Stomach (tissue), 9 donors: ENCODE results near the gene DENND4A. TPM values are rescaled to one million over a fixed set of nuclear protein-coding genes. Genes with fewer than 3 reads are reported as not detected.
A peak's percentile ranks its signal among the peaks of the same experiment; 100 is the strongest.

Experiments used
- DNase-seq, 2 donors: peaks; one replicate each; pipeline versions ENCODE4 v3.0.0 to v3.0.0-alpha.2; 2013 to 2019
- H3K27ac ChIP-seq, 5 donors: fragments of 200-600 bp in 4 of 5; sonication (generic) in 4 of 5; one replicate each; pipeline ENCODE4 v1.5.1; 2013 to 2019; ENCODE audit warnings: mild to moderate bottlenecking in 1 of 5, moderate library complexity in 1 of 5
- H3K27me3 ChIP-seq, 3 donors: fragments of 200-600 bp; sonication (generic); one replicate each; pipeline ENCODE4 v1.5.1; 2017 to 2019; ENCODE audit warnings: mixed run types in 1 of 3
- H3K36me3 ChIP-seq, 4 donors: fragments of 200-600 bp; sonication (generic); 1 replicate in 3 of 4; 2 replicates in 1 of 4; pipeline ENCODE4 v1.5.1; 2016 to 2019
- H3K4me1 ChIP-seq, 4 donors: fragments of 200-600 bp; sonication (generic); one replicate each; pipeline ENCODE4 v1.5.1; 2016 to 2019
- H3K4me3 ChIP-seq, 4 donors: fragments of 200-600 bp; sonication (generic) in 3 of 4; one replicate each; pipeline ENCODE4 v1.5.1; 2016 to 2019; ENCODE audit warnings: mild to moderate bottlenecking in 1 of 4
- H3K9me3 ChIP-seq, 4 donors: fragments of 200-600 bp; sonication (generic); one replicate each; pipeline ENCODE4 v1.5.1; 2016 to 2019
- EP300 ChIP-seq: sonication (generic); formaldehyde crosslinking; IDR thresholded peaks from one replicate; pipeline ENCODE4 v1.6.1; 2017; ENCODE audit warnings: antibody characterized with exemption
- POLR2A ChIP-seq, 4 donors: fragments of 450-650 bp; IDR thresholded peaks; one replicate each; pipeline ENCODE4 v1.6.1; 2016; ENCODE audit warnings: antibody characterized with exemption in 4 of 4, control low read depth in 2 of 4, mild to moderate bottlenecking in 1 of 4, moderate library complexity in 1 of 4
- POLR2AphosphoS5 ChIP-seq, 3 donors: sonication (generic); formaldehyde crosslinking; IDR thresholded peaks; one replicate each; pipeline ENCODE4 v1.6.1; 2016; ENCODE audit warnings: antibody characterized with exemption in 3 of 3
- WGBS, 5 donors: extraction: QIAGEN DNeasy Blood & Tissue Kit in 3 of 5; methylation state at CpG; one replicate each; pipeline versions ENCODE4 v1.1.5 to v1.1.7; 2013 to 2018; 5-methylcytosine and 5-hydroxymethylcytosine counted together
- intact Hi-C: fragments of 100-400 bp; cut with DNase I; formaldehyde crosslinking; loops from one replicate; pipeline ENCODE4 v1.15.1; 2023; ENCODE audit warnings: low total_unique reads
- polyA plus RNA-seq, 3 donors: library from polyadenylated mRNA; stranded (reverse); fragments of 200-250 nt; gene quantifications; one replicate each; pipeline ENCODE4 v1.2.3, GENCODE V29; 2013
- total RNA-seq, 5 donors: library from RNA; depleted of rRNA; stranded (reverse); fragments of >200 nt; gene quantifications; one replicate each; pipeline versions ENCODE4 v1.1.0 to v1.2.3, GENCODE V29; 2014 to 2016
- TF ChIP-seq, protein P1 (sequence below), 7 experiments: fragments of 450-650 bp in 4 of 7; fragments of 200-600 bp in 3 of 7; sonication (generic) in 3 of 7; IDR thresholded peaks; one replicate each; pipeline ENCODE4 v1.5.1; 2016 to 2019; ENCODE audit warnings: antibody characterized with exemption in 7 of 7, control low read depth in 2 of 7, mild to moderate bottlenecking in 1 of 7
- donor health status: healthy with polysubstance abuse.
- donor health status: Bipolar disorder and iron deficiency.
- donor health status: healthy.

Gene DENND4A
- total and polyA plus RNA-seq, 8 donors, result 5.0 to 60.6 (median 24.2) TPM

DNA sequence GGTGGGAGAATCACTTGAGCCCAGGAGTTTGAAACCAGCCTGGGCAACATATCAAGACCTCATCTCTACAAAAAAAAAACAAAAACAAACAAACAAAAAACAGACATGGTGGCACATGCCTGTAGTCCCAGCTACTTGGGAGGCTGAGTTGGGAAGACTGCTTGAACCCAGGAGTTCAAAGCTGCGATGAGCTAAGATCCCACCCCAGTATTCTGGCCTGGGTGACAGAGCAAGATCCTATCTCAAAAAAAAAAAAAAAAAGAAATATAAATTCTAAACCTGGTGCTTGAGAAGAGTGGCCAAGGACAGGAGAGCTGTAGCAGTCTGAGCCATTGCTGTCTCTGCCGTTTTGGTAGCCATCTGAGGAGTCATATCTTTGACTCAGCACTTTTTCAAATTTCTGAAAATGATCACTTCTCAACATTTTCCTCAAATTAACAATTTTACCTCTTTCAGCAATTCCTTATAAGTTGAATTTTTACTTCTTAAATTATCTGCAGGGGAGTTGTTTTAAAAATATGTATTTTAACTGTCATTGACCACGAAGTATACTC, 3.6 kb upstream of the DENND4A start:
- H3K27me3 ChIP-seq, result no peaks in the 10 kb centered on the region
- no peak overlapping the region for H3K27ac ChIP-seq
- no peak for TF ChIP-seq POLR2AphosphoS5 (IDR thresholded peaks at IDR 0.05)
- TF ChIP-seq, protein P1, sequence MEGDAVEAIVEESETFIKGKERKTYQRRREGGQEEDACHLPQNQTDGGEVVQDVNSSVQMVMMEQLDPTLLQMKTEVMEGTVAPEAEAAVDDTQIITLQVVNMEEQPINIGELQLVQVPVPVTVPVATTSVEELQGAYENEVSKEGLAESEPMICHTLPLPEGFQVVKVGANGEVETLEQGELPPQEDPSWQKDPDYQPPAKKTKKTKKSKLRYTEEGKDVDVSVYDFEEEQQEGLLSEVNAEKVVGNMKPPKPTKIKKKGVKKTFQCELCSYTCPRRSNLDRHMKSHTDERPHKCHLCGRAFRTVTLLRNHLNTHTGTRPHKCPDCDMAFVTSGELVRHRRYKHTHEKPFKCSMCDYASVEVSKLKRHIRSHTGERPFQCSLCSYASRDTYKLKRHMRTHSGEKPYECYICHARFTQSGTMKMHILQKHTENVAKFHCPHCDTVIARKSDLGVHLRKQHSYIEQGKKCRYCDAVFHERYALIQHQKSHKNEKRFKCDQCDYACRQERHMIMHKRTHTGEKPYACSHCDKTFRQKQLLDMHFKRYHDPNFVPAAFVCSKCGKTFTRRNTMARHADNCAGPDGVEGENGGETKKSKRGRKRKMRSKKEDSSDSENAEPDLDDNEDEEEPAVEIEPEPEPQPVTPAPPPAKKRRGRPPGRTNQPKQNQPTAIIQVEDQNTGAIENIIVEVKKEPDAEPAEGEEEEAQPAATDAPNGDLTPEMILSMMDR (IDR thresholded peaks at IDR 0.05), result no peak
- no peak for TF ChIP-seq EP300
- no peak for TF ChIP-seq POLR2A (IDR thresholded peaks at IDR 0.05)
- H3K36me3 ChIP-seq, result no peaks in the 10 kb centered on the region
- 76 to 84% (median 82%) methylated on average over 3 of the region's 3 CpGs for WGBS, 5 donors
- intact Hi-C loops, result no loop called here
- no peaks in the 10 kb centered on the region for H3K9me3 ChIP-seq
- no peak for DNase-seq
- peaks cover 0 to 14% (median 9%) of the 10 kb centered on the region in 4 donors for H3K4me1 ChIP-seq
- H3K4me3 ChIP-seq, result no peak overlapping the region

DNA sequence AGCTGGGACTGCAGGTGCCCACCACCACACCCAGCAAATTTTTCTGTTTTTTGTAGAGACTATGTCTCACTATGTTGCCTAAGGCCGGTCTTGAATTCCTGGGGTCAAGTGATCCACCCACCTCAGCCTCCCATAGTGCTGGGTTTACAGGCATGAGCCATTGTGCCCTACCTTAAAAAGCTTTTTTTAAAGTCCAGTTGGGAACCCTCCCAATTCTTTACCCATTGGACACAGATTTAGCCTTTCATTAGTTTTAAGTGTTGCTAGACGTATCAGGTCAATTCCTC, 1.7 kb upstream of the DENND4A start:
- Histone ChIP-seq H3K9me3 (no peaks in the 10 kb centered on the region), H3K4me1 (peaks cover 4 to 30% (median 21%) of the 10 kb centered on the region in 4 donors), H3K36me3 (no peaks in the 10 kb centered on the region), H3K27ac (no peak overlapping the region), H3K27me3 (no peaks in the 10 kb centered on the region), H3K4me3 (no peak overlapping the region)
- TF ChIP-seq, protein P1 (IDR thresholded peaks at IDR 0.05), result no peak
- TF ChIP-seq POLR2AphosphoS5 (IDR thresholded peaks at IDR 0.05) (no peak), POLR2A (IDR thresholded peaks at IDR 0.05) (no peak), EP300 (no peak)
- intact Hi-C loops, result no loop called here
- no peak for DNase-seq
- 88 to 99% (median 93%) methylated on average over 1 to 2 of the region's 2 CpGs for WGBS, 5 donors

- Histone ChIP-seq H3K4me3 (peak overlapping the region; percentile 71 to 99 (median 88)), H3K27me3 (no peaks in the 10 kb centered on the region), H3K36me3 (no peaks in the 10 kb centered on the region), H3K9me3 (no peaks in the 10 kb centered on the region), H3K27ac (peak overlapping the region in 4 of 5 donors; percentile 99 to 100 (median 99)), H3K4me1 (peaks cover 8 to 34% (median 23%) of the 10 kb centered on the region in 4 donors)
- no peak for DNase-seq
- intact Hi-C loops, result no loop called here
- 91 to 97% (median 96%) methylated on average over 13 of the region's 13 CpGs for WGBS, 5 donors
- TF ChIP-seq POLR2AphosphoS5 (IDR thresholded peaks at IDR 0.05) (no peak), POLR2A (IDR thresholded peaks at IDR 0.05) (no peak), EP300 (no peak)
- TF ChIP-seq, protein P1 (IDR thresholded peaks at IDR 0.05), result no peak
Observed at GRCh38 chr15:65792988-65793817, 1.1 kb upstream of the DENND4A start.

DNA sequence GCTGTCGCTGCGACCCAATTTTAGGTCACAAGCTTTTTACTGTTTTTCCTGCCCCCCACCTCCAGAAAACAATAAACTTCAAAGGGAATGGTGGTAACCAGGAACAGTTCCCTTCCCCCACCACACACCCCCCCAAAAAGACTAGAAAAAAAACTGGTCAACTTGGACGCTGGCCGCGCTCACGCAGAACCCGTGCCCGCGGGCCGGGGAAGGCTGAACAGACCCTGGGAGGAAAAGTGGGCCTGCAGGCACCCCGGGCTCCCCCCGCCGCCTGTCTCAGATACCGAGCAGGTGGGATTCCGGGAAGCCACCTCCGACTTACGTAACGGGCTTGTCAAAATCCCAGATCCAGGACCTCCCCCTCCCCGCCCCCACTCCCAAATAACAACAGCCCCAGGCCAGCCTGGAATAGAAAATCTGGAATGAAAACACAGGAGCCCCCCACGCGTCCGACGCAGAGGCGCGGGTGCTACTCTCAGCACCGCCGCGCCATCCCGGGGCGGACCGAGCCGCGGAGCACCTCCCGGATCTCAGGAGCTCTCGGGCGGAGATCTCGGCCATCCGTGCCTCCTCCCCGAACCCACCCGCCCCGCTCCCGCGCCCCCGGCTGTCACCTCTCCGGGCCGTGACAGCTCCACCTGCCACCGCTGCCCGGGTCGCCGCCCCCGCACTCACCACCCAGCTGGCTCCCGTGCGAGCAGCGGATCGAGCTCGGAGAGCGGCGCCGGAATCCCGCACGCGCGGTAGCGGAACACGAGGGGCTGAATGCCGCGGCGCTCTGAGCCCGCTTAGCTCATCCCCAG, 557 bp downstream of the DENND4A start:
- 0 to 1% (median 0%) methylated on average over 32 to 69 of the region's 69 CpGs for WGBS, 5 donors
- Histone ChIP-seq H3K9me3 (no peaks in the 10 kb centered on the region), H3K4me3 (peak overlapping the region; percentile 71 to 99 (median 88)), H3K4me1 (peaks cover 13 to 51% (median 34%) of the 10 kb centered on the region in 4 donors), H3K27ac (peak overlapping the region; percentile 95 to 100 (median 99)), H3K27me3 (no peaks in the 10 kb centered on the region), H3K36me3 (no peaks in the 10 kb centered on the region)
- peak; percentile 58 to 88 for DNase-seq
- intact Hi-C loops, result no loop called here
- no peak for TF ChIP-seq POLR2A (IDR thresholded peaks at IDR 0.05)
- peak; percentile 34 for TF ChIP-seq EP300
